ENCODE measurements around the gene CAMSAP2. TPM values are rescaled to one million over a fixed set of nuclear protein-coding genes. Genes with fewer than 3 reads are reported as not detected.
"Not testable (repeated sequence)": the region's sequence is repeated elsewhere in the genome, so short reads cannot be mapped to it uniquely, and the experiment has no call there.

CAMSAP2 gene
- total and polyA plus RNA-seq, 8 donors, result 32.2 to 55.0 (median 48.8) TPM

DNA sequence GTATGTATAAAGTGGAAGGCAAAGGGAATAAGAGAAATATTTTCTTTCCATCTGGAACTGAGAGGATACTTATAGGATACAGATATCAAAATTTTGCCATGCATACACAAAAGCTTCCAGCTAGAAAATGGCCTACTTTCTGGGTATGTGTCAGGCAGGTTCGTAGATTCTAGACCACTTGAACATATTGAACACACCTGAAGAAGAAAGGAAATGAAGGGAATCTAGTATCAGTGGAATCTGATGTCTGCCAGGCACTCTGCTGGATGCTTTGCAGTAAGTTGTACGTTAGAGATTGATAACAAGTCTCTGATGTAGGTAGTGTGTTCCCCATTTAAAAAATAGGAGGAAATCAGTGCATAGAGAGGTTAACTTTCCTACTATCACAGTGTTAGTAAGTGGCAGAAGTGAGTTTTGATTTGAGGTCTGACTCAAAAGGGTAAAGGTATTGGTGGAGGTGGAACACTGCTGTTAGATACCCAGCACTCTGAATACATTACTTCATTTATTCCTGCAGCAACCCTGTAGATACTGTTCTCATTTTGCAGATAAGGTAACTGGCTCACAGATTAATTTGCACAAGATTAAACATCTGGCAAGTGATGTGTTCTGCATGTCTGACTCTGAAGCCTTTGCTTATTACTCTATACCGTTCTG lies 3.0 kb downstream of the CAMSAP2 start:
- intact Hi-C loops (cut with DNase I), result no loop called here
- Histone ChIP-seq H3K4me1 (peaks cover 19 to 30% of the 10 kb centered on the region in 2 donors), H3K27ac (no peak overlapping the region), H3K27me3 (peaks cover 0 to 52% of the 10 kb centered on the region in 2 donors), H3K36me3 (no peaks in the 10 kb centered on the region), H3K9me3 (no peaks in the 10 kb centered on the region), H3K4me3 (peak overlapping the region; percentile 60 to 84)
- TF ChIP-seq, protein P1, sequence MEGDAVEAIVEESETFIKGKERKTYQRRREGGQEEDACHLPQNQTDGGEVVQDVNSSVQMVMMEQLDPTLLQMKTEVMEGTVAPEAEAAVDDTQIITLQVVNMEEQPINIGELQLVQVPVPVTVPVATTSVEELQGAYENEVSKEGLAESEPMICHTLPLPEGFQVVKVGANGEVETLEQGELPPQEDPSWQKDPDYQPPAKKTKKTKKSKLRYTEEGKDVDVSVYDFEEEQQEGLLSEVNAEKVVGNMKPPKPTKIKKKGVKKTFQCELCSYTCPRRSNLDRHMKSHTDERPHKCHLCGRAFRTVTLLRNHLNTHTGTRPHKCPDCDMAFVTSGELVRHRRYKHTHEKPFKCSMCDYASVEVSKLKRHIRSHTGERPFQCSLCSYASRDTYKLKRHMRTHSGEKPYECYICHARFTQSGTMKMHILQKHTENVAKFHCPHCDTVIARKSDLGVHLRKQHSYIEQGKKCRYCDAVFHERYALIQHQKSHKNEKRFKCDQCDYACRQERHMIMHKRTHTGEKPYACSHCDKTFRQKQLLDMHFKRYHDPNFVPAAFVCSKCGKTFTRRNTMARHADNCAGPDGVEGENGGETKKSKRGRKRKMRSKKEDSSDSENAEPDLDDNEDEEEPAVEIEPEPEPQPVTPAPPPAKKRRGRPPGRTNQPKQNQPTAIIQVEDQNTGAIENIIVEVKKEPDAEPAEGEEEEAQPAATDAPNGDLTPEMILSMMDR (IDR thresholded peaks at IDR 0.05), result no peak
- ATAC-seq (no peak), DNase-seq (no peak)

DNA sequence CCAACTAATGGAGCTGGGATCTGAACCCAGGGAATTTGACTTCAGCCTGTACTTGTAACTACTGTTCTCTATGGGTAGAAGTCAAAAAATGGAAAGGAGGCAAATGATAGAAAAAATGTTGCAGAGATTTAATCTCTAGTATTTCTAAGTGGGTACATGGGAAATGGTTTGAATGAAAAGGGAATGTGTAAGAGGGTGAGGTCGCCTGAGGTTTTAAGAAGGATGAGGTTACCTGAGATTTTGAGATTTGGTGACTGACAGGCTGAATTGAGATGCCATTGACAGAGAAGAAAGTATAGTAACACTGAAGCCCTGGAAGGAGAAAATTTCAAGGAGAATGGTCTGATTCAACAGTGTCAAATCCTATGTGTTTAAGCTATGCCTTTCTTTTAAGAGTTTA lies 5.5 kb downstream of the CAMSAP2 start:
- ATAC-seq, result no peak
- TF ChIP-seq, protein P1 (IDR thresholded peaks at IDR 0.05), result no peak

DNA sequence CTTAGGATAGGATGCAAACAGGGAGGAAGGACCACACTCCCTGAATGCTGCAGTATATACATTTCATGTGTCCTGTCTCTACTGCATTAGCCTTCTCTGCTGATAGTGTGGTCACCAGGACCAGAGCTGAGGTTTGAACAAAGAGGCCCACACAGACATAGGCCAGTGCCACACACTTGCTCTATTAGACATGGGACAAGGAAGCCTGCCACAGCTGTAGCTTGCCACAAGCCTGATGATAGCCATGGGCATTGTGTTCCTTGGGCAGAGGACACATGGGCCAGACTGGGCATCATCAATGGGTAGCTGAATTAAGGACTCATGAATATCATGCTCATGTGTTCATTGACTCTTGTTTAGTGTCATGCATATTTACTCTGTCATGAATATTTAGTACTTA lies 10.4 kb downstream of the CAMSAP2 start:
- ATAC-seq (no peak), DNase-seq (no peak)
- intact Hi-C loops (cut with DNase I), result no loop called here
- Histone ChIP-seq H3K4me1 (peaks cover 0 to 3% of the 10 kb centered on the region in 2 donors), H3K27me3 (no peaks in the 10 kb centered on the region), H3K9me3 (no peaks in the 10 kb centered on the region), H3K27ac (no peak overlapping the region), H3K36me3 (no peaks in the 10 kb centered on the region), H3K4me3 (no peak overlapping the region)
- TF ChIP-seq, protein P1 (IDR thresholded peaks at IDR 0.05), result no peak

More for the DNA sequence above, 5.5 kb downstream of the CAMSAP2 start:
- no peak for DNase-seq
- Histone ChIP-seq H3K4me3 (no peak overlapping the region), H3K27me3 (peaks cover 0 to 37% of the 10 kb centered on the region in 2 donors), H3K36me3 (no peaks in the 10 kb centered on the region), H3K27ac (no peak overlapping the region), H3K4me1 (peaks cover 19 to 25% of the 10 kb centered on the region in 2 donors), H3K9me3 (no peaks in the 10 kb centered on the region)
- intact Hi-C loops (cut with DNase I), result no loop called here

DNA sequence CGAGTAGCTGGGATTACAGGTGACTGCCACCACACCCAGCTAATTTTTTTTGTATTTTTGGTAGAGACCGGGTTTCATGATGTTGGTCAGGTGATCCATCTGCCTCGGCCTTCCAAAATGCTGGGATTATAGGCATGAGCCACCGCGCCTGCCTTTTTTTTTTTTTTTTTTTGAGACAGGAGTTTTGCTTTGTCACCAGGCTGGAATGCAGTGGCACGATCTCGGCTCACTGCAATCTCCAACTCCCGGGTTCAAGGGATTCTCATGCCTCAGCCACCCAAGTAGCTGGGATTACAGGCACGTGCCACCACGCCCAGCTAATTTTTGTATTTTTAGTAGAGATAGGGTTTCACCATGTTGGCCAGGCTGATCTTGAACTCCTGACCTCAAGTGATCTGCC lies 12.1 kb downstream of the CAMSAP2 start:
- H3K9me3 ChIP-seq; H3K27me3 ChIP-seq; H3K36me3 ChIP-seq; H3K4me3 ChIP-seq; H3K4me1 ChIP-seq; DNase-seq; H3K27ac ChIP-seq; intact Hi-C loops (cut with DNase I); ATAC-seq: not testable (repeated sequence)

DNA sequence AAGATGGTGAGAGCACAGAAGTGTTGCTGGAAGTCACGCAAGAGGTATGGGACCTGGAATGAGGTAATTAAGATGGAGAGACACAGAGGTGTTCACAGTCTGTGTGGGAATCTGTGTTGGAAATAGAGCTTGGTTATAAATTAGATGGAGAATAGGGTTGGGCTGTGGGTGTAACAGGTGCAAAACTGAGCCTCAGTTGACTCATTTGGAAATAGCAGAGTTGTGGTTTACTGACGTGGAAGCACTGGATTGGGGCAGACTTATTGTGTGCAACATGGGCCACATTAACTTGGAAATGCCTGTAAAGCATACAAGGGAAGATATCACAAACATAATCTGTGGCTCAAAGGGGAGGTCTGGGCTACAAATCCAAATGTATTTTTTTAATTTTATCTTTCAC lies 13.0 kb downstream of the CAMSAP2 start:
- TF ChIP-seq, protein P1 (IDR thresholded peaks at IDR 0.05), result no peak
- H3K36me3 ChIP-seq, result no peaks in the 10 kb centered on the region
- no peaks in the 10 kb centered on the region for H3K27me3 ChIP-seq
- no peaks in the 10 kb centered on the region for H3K9me3 ChIP-seq
- no peaks in the 10 kb centered on the region for H3K4me1 ChIP-seq
- ATAC-seq (no peak), DNase-seq (no peak)
- H3K4me3 ChIP-seq, result no peak overlapping the region
- no peak overlapping the region for H3K27ac ChIP-seq
- intact Hi-C loops (cut with DNase I), result no loop called here
